Activated CD8-positive, alpha-beta T cell treated with anti-CD3 and anti-CD28 coated beads for 36 hours (primary cell): ENCODE data around the gene RAD51B. TPM values are rescaled to one million over a fixed set of nuclear protein-coding genes. Genes with fewer than 3 reads are reported as not detected.

Source experiments
- ATAC-seq: fragments of 200-7000 bp; cut with Tn5 transposase; one replicate; pipeline ENCODE4 v1.10.0; 2021; ENCODE audit warnings: mild to moderate bottlenecking, moderate library complexity
- CTCF ChIA-PET: fragments of 350-600 bp; sonication (Branson Sonifier 250); formaldehyde crosslinking; loops from one replicate; lab custom pipeline; 2021; ENCODE audit warnings: antibody characterized with exemption; lab: Charles Lee
- POLR2A ChIA-PET: fragments of 350-600 bp; sonication (Branson Sonifier 250); formaldehyde crosslinking; loops from one replicate; lab custom pipeline; 2021; ENCODE audit warnings: antibody characterized with exemption; lab: Charles Lee
- DNase-seq: peaks from one replicate; pipeline ENCODE4 v3.0.0-alpha.2; 2020
- H3K27ac Mint-ChIP-seq: one replicate; pipeline ENCODE4 v1.8.0; 2021; ENCODE audit warnings: mild to moderate bottlenecking, mixed read lengths
- H3K27me3 Mint-ChIP-seq: one replicate; pipeline ENCODE4 v1.8.0; 2021; ENCODE audit warnings: mixed read lengths
- H3K36me3 Mint-ChIP-seq: one replicate; pipeline ENCODE4 v1.8.0; 2021; ENCODE audit warnings: low read depth, mixed read lengths
- H3K4me1 Mint-ChIP-seq: one replicate; pipeline ENCODE4 v1.8.0; 2021; ENCODE audit warnings: low read depth, mixed read lengths
- H3K4me3 Mint-ChIP-seq: one replicate; pipeline ENCODE4 v1.8.0; 2021; ENCODE audit warnings: mild to moderate bottlenecking, moderate library complexity, mixed read lengths
- H3K9me3 Mint-ChIP-seq: one replicate; pipeline ENCODE4 v1.8.0; 2021; ENCODE audit warnings: mixed read lengths
- CTCF ChIP-seq: fragments of 200-600 bp; IDR thresholded peaks from one replicate; pipeline ENCODE4 v1.8.0; 2022; ENCODE audit warnings: antibody characterized with exemption, mild to moderate bottlenecking
- intact Hi-C: fragments of 100-400 bp; cut with micrococcal nuclease; formaldehyde crosslinking; loops from one replicate; pipeline ENCODE4 v1.10.0; 2022
- total RNA-seq, 2 experiments: library from RNA; stranded (reverse); gene quantifications; one replicate each; pipeline ENCODE4 v1.2.3, GENCODE V29; 2021

Gene RAD51B
- total RNA-seq, 2 experiments from 2014 or later = 38.2 to 40.6 TPM

DNA sequence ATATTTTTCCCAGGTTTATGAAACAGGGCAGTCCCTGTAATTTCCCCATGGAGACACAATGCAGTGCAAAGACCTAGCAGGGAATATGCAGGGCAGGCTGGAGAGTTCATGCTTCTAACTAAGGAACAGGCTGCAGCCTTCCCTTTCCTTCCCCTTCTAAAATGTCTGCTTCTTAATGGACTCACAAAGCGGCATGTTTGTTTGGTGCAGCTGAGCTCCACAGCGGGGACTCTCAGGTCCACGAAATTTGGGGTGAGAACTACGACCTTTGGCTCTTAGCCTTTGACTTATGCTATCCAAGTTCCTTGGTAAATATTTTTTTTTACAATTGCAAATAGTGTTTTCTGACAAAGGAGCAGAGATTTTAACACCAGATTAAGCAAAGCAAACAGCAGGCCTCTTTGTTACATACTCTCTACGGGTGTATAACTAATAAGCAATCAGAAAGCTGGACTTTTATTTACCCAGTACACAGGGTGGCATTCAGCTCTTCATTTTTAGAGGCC lies 649.7 kb downstream of the RAD51B start:
- H3K27ac Mint-ChIP-seq = no peak overlapping the region
- H3K36me3 Mint-ChIP-seq = no peaks in the 10 kb centered on the region
- no peaks in the 10 kb centered on the region for H3K9me3 Mint-ChIP-seq
- ATAC-seq (no peak), DNase-seq (no peak)
- H3K4me1 Mint-ChIP-seq = peaks cover 28% of the 10 kb centered on the region
- ChIA-PET CTCF (interaction anchor here (1.5 to 2.8 kb wide), 2 partner anchors 10 to 14 kb away, joined by 4 to 12 read pairs; no protein-coding TSS in a partner anchor), POLR2A (interaction anchor here (0.7 kb wide), 1 partner anchor 184 kb away, joined by 3 read pairs; no protein-coding TSS in a partner anchor)
- intact Hi-C loops = no loop called here
- no peak overlapping the region for H3K4me3 Mint-ChIP-seq
- no peaks in the 10 kb centered on the region for H3K27me3 Mint-ChIP-seq
- no peak for TF ChIP-seq CTCF

- ATAC-seq = no peak
- no peaks in the 10 kb centered on the region for H3K36me3 Mint-ChIP-seq
- no peaks in the 10 kb centered on the region for H3K27me3 Mint-ChIP-seq
- no peak overlapping the region for H3K27ac Mint-ChIP-seq
- CTCF ChIA-PET = interaction anchor here (2.8 kb wide), 1 partner anchor 13 kb away, joined by 12 read pairs; no protein-coding TSS in a partner anchor
- no peak for DNase-seq
- no peaks in the 10 kb centered on the region for H3K9me3 Mint-ChIP-seq
- TF ChIP-seq CTCF = no peak
- intact Hi-C loops = no loop called here
- peaks cover 27% of the 10 kb centered on the region for H3K4me1 Mint-ChIP-seq
- no peak overlapping the region for H3K4me3 Mint-ChIP-seq
- POLR2A ChIA-PET = no interaction called here
Observed at GRCh38 chr14:68470361-68470760, 650.8 kb downstream of the RAD51B start.

DNA sequence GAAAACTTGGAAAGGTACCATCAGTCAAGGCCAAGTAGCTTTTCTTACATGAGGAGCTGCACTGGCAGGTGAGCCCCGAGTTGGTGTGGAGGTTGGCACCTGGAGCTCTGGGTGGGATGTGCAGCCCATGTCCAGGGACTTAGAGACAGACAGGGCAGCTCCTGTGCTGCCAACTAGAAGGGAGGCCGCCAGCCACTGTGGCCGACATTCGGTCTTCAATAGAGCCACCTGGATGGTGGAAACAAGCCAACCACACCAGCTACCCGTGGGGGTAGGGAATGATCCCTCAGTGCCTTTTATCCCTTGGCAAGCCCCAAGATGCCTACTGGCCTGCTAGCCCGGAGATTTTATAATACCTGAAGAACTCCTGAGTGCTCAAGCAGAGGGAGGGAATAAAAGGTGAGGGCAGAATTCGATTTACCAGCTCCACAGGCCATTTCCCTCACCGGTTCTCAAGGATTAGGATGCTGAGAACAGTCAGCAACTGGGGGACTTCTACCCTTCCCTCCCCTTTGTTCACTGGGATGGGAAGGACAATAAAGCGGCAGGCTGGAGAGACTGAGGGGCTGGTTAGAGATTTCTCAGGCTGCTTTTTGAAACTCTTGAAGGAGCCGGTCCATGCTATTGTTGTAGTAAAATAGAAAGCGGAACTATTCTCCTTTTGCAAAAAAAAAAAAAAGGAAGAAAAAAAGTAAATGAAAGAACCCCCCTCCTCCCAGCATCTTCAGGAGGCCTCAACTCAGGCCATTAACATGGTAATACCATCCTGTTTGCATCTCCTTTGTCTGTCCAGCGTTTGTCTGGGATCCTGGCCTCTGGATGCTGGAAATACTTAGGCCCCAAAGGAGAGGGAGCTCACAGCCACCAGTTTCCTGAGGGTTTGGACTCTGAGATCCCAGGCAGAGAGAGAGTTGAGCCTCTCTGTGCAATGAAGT lies 651.7 kb downstream of the RAD51B start:
- H3K36me3 Mint-ChIP-seq = no peaks in the 10 kb centered on the region
- no peak for TF ChIP-seq CTCF
- no peak overlapping the region for H3K27ac Mint-ChIP-seq
- CTCF ChIA-PET = interaction anchor here (0.6 to 2.8 kb wide), 5 partner anchors 12 to 575 kb away, joined by 3 to 12 read pairs (median 3); no protein-coding TSS in a partner anchor
- no peaks in the 10 kb centered on the region for H3K27me3 Mint-ChIP-seq
- POLR2A ChIA-PET = no interaction called here
- ATAC-seq (no peak), DNase-seq (no peak)
- no peak overlapping the region for H3K4me3 Mint-ChIP-seq
- peaks cover 27% of the 10 kb centered on the region for H3K4me1 Mint-ChIP-seq
- H3K9me3 Mint-ChIP-seq = no peaks in the 10 kb centered on the region
- intact Hi-C loops = no loop called here

- Mint-ChIP-seq H3K4me1 (peaks cover 27% of the 10 kb centered on the region), H3K36me3 (no peaks in the 10 kb centered on the region), H3K27me3 (no peaks in the 10 kb centered on the region), H3K4me3 (no peak overlapping the region), H3K9me3 (no peaks in the 10 kb centered on the region), H3K27ac (no peak overlapping the region)
- ATAC-seq (no peak), DNase-seq (no peak)
- CTCF ChIA-PET = interaction anchor here (0.6 to 2.8 kb wide), 5 partner anchors 11 to 576 kb away, joined by 3 to 12 read pairs (median 3); no protein-coding TSS in a partner anchor
- POLR2A ChIA-PET = no interaction called here
- no peak for TF ChIP-seq CTCF
- intact Hi-C loops = no loop called here
Observed at GRCh38 chr14:68471964-68472508, 652.5 kb downstream of the RAD51B start.
